ENCODE results near the gene ZNF30. TPM values are rescaled to one million over a fixed set of nuclear protein-coding genes. Genes with fewer than 3 reads are reported as not detected.

Gene ZNF30
- total and polyA plus RNA-seq, 2 of the 4 experiments (the other 2 are of a cell fraction) = 1.3 to 2.9 TPM

DNA sequence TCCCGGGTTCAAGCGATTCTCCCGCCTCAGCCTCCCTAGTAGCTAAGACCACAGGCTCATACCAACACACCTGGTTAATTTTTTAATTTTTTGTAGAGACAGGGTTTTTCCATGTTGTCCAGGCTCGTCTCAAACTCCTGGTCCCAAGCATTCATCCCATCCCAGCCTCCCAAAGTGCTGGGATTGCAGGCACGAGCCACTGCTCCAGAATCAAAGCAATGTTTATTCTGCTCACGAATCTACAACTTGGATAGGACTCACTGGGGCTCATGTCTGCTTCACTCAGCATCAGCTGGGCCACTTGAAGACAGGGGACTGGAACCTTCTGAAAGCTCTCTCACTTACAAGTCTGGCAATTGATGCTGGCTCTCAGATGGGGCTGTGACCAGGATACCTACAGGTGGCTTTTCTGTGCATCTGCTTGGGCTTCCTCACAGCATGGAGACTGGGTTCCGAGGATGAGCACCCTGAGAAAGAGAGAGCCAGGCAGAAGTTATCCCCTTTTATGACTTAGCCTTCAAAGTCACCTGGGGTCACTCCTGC lies 45.5 kb downstream of the ZNF30 start:
- dilution Hi-C loops (cut with HindIII; ENCODE audit: low sequenced_read_pairs, unreplicated experiment) = no loop called here
- BruUV-seq (replicated peaks) = no TSS peak
- H3K9ac ChIP-seq (ENCODE audit: low read depth, low read length) = no peak overlapping the region
- ATAC-seq (ENCODE audit: low read depth) (no peak), DNase-seq (no peak)
- WGBS, 2 experiments (ENCODE audit: extremely low coverage in 2 of 2, insufficient read length in 1 of 2) = 33% methylated on average over 1 of the region's 7 CpGs; no CpG with 5 or more reads in 1 of the 2 experiments
- no peaks in the 10 kb centered on the region for H3K4me1 ChIP-seq (ENCODE audit: control insufficient read depth, insufficient read depth, low read length)
- H4K5ac ChIP-seq (ENCODE audit: low read depth, low read length) = no peak overlapping the region
- H2BK5ac ChIP-seq (ENCODE audit: low read depth, low read length, poor library complexity, severe bottlenecking) = no peak overlapping the region
- no peak overlapping the region for H2AFZ ChIP-seq (replicated peaks; ENCODE audit: low read length, poor library complexity)
- no peak overlapping the region for H4K91ac ChIP-seq (ENCODE audit: insufficient read depth, low read depth, low read length)
- peaks cover 18% of the 10 kb centered on the region for H3K9me3 ChIP-seq (ENCODE audit: control insufficient read depth, insufficient read depth, low read length)
- no peaks in the 10 kb centered on the region for H4K20me1 ChIP-seq (ENCODE audit: insufficient read depth, low read length)
- H2AK5ac ChIP-seq (ENCODE audit: low read depth, low read length) = no peak overlapping the region
- H3K4ac ChIP-seq (ENCODE audit: low read depth, low read length) = no peak overlapping the region
- no peak overlapping the region for H2AK9ac ChIP-seq (replicated peaks; ENCODE audit: low read depth, low read length, poor library complexity)
- ChIA-PET CTCF (no interaction called here), POLR2A (ENCODE audit: unreplicated experiment) (no interaction called here)
- TF ChIP-seq NFE2L2 (IDR thresholded peaks at IDR 0.05; ENCODE audit: low read depth, low read length) (no peak), RCOR1 (IDR thresholded peaks at IDR 0.05; ENCODE audit: insufficient replicate concordance, low read length) (no peak), RAD21 (IDR thresholded peaks at IDR 0.05; ENCODE audit: low read length) (no peak), SMC3 (IDR thresholded peaks at IDR 0.05; ENCODE audit: low read depth, low read length) (no peak)
- TF ChIP-seq, protein P1, sequence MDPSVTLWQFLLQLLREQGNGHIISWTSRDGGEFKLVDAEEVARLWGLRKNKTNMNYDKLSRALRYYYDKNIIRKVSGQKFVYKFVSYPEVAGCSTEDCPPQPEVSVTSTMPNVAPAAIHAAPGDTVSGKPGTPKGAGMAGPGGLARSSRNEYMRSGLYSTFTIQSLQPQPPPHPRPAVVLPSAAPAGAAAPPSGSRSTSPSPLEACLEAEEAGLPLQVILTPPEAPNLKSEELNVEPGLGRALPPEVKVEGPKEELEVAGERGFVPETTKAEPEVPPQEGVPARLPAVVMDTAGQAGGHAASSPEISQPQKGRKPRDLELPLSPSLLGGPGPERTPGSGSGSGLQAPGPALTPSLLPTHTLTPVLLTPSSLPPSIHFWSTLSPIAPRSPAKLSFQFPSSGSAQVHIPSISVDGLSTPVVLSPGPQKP (IDR thresholded peaks at IDR 0.05; ENCODE audit: borderline replicate concordance, low read depth, low read length) = no peak
- TF ChIP-seq, protein P2, sequence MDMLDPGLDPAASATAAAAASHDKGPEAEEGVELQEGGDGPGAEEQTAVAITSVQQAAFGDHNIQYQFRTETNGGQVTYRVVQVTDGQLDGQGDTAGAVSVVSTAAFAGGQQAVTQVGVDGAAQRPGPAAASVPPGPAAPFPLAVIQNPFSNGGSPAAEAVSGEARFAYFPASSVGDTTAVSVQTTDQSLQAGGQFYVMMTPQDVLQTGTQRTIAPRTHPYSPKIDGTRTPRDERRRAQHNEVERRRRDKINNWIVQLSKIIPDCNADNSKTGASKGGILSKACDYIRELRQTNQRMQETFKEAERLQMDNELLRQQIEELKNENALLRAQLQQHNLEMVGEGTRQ (IDR thresholded peaks at IDR 0.05; ENCODE audit: low read depth, low read length) = no peak
- no peak overlapping the region for H3K23ac ChIP-seq (ENCODE audit: low read depth, low read length)
- no peak overlapping the region for H3K14ac ChIP-seq (replicated peaks; ENCODE audit: low read depth, low read length)
- no peak overlapping the region for H3K27ac ChIP-seq (ENCODE audit: insufficient read depth, low read length)
- no peak overlapping the region for H2BK15ac ChIP-seq (ENCODE audit: low read depth, low read length)
- H2BK20ac ChIP-seq (ENCODE audit: low read depth, low read length) = no peak overlapping the region
- in situ Hi-C loops (cut with MboI; ENCODE audit: low sequenced_read_pairs) = no loop called here
- intact Hi-C loops (cut with micrococcal nuclease) = no loop called here
- H3K79me1 ChIP-seq (ENCODE audit: low read depth in 1 of 2, low read length in 2 of 2) = no peaks in the 10 kb centered on the region
- H4K8ac ChIP-seq (ENCODE audit: low read depth in 2 of 2, low read length in 2 of 2) = no peak overlapping the region
- no peak overlapping the region for H3K4me2 ChIP-seq (ENCODE audit: low read depth, low read length)
- no peaks in the 10 kb centered on the region for H3K36me3 ChIP-seq (ENCODE audit: control insufficient read depth, insufficient read depth, low read length)
- no peak overlapping the region for H2BK120ac ChIP-seq (ENCODE audit: low read depth, low read length)
- no peak overlapping the region for H3K18ac ChIP-seq (ENCODE audit: low read depth, low read length)
- H3K56ac ChIP-seq (ENCODE audit: extremely low read depth, insufficient read depth, low read length) = no peak overlapping the region
- no peak overlapping the region for H3K4me3 ChIP-seq (ENCODE audit: insufficient read depth, low read depth, low read length)
- peaks cover 10% of the 10 kb centered on the region for H3K27me3 ChIP-seq (ENCODE audit: control insufficient read depth, insufficient read depth, low read length)
- H3K9me1 ChIP-seq (ENCODE audit: insufficient read depth, low read length) = no peaks in the 10 kb centered on the region
